SKM-1 treated with dmso at 0.1 percent for 144 hours (cell line): Measurements from ENCODE around the gene AQP7.
"Not testable (repeated sequence)": the region's sequence is repeated elsewhere in the genome, so short reads cannot be mapped to it uniquely, and the experiment has no call there.

ENCODE experiments used
- DNase-seq: peaks from one replicate; lab custom pipeline; 2025; ENCODE audit not compliant: unreplicated experiment; lab: John Stamatoyannopoulos, UW

The AQP7 gene

GRCh38 chr9:33377089-33377715, 25.2 kb downstream of the AQP7 start:
- DNase-seq: no peak

GRCh38 chr9:33375841-33376321, 26.5 kb downstream of the AQP7 start:
- no peak for DNase-seq

GRCh38 chr9:33375238-33375840, 27.0 kb downstream of the AQP7 start:
- DNase-seq: no peak

GRCh38 chr9:33374634-33375237, 27.6 kb downstream of the AQP7 start:
- peak; percentile 77 for DNase-seq

GRCh38 chr9:33374190-33374589, 28.2 kb downstream of the AQP7 start:
- DNase-seq: no peak

- no peak for DNase-seq
Observed at GRCh38 chr9:33372900-33373299, 29.5 kb downstream of the AQP7 start.

GRCh38 chr9:33366979-33367480, 35.3 kb downstream of the AQP7 start:
- DNase-seq: no peak

GRCh38 chr9:33364814-33365213, 37.6 kb downstream of the AQP7 start:
- DNase-seq: not testable (repeated sequence)

GRCh38 chr9:33364127-33364526, 38.2 kb downstream of the AQP7 start:
- no peak for DNase-seq

- DNase-seq: not testable (repeated sequence)
Observed at GRCh38 chr9:33358641-33359040, 43.7 kb downstream of the AQP7 start.

- DNase-seq: no peak
Observed at GRCh38 chr9:33355933-33356332, 46.4 kb downstream of the AQP7 start.

- no peak for DNase-seq
Observed at GRCh38 chr9:33354651-33355211, 47.6 kb downstream of the AQP7 start.

GRCh38 chr9:33351547-33351946, 50.8 kb downstream of the AQP7 start:
- no peak for DNase-seq

- DNase-seq: no peak
Observed at GRCh38 chr9:33350310-33350709, 52.1 kb downstream of the AQP7 start.

GRCh38 chr9:33349743-33350142, 52.6 kb downstream of the AQP7 start:
- no peak for DNase-seq

- DNase-seq: no peak
Observed at GRCh38 chr9:33348998-33349397, 53.4 kb downstream of the AQP7 start.

GRCh38 chr9:33346564-33346963, 55.8 kb downstream of the AQP7 start:
- DNase-seq: no peak

GRCh38 chr9:33344145-33344544, 58.2 kb downstream of the AQP7 start:
- DNase-seq: no peak

GRCh38 chr9:33341182-33341581, 61.2 kb downstream of the AQP7 start:
- DNase-seq: no peak

GRCh38 chr9:33340186-33340585, 62.2 kb downstream of the AQP7 start:
- no peak for DNase-seq
